A549 treated with dexamethasone at 1 μM for 4 hours (cell line): ENCODE data around the gene GPR148. TPM values are rescaled to one million over a fixed set of nuclear protein-coding genes. Genes with fewer than 3 reads are reported as not detected.

Experiments used
- total RNA-seq: library from RNA; stranded (reverse); fragments of 200-300 nt; extraction: Qiagen RNA extraction; gene quantifications from 5 replicates; pipeline ENCODE4 v1.2.3, GENCODE V29; 2022

Gene GPR148, protein sequence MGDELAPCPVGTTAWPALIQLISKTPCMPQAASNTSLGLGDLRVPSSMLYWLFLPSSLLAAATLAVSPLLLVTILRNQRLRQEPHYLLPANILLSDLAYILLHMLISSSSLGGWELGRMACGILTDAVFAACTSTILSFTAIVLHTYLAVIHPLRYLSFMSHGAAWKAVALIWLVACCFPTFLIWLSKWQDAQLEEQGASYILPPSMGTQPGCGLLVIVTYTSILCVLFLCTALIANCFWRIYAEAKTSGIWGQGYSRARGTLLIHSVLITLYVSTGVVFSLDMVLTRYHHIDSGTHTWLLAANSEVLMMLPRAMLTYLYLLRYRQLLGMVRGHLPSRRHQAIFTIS
- not detected in 5 replicates for total RNA-seq

DNA sequence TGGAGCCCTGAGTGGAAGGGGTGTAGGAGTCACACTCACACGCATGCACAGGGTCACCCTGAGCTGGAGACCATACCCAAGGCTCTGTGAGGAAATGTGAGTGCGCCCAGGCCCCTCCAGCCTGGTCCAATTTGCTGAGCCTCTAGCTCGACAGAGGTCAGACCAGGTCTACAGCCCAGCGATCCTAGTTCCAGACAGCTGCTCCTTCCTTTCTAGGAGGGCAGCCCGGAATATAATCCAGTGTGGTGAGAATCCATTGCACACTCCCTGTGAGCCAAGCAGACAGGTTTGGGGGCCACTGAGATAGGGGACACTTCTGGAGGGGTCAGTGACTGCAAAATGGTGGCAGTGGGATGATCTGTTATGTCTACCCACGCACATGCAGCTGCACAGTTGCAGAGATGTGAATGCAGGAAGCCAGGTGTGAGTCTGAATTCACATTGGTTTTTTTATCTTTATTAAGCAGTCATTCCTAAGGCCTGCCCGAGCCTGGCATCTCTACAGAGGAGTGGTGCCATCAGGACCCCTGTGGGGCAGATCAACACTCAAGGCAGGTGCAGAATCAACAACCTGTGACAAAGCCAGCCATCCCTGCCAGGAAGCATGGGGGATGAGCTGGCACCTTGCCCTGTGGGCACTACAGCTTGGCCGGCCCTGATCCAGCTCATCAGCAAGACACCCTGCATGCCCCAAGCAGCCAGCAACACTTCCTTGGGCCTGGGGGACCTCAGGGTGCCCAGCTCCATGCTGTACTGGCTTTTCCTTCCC lies at the start of gene GPR148:
GPR148 (plus strand) TSS at position 522 of the 768 bp plus-strand sequence; CDS start at position 604, 82 bp downstream.

DNA sequence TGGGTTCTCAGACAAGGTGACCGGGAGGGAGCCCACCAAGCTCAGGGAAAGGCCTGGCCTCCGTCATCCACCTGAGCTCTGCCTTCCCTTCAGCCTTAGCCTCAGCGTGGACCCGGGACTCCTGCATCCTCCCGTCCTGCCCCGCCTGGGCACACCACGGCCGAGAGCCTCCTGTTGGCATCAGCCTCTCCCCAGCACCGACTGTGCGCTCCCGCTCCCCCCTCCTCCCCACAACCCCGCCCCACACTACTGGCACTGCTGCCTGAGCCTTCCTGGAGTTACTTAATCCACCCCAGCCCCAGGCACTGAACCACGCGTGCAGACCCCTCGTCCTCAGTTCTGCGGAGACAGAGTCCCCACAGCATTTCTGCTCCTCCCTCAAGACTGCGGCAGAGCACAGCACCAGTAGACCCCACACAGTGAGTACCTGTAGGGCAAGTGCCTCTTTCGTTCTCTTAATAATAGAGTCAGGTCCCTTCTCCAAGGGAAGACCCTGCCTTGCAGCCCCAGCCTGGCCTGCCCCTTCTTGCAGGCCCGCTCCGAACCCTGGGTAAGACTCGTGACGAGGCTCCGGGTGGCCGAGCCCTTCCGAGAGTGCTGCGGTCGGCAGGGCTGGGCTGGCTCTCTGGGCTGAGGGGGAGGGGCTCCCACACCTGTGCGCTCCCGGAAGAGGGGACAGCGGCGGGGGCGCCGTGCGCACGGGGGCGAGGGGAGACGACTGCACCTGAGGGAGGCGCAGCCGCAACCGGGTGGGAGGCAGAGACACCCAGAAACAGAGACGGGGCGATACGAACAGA lies 26.6 kb downstream of the GPR148 start, which contains the start of gene AMER3:
AMER3 (plus strand) TSS at position 285 of the 797 bp plus-strand sequence. CDS start 6,533 bp downstream, outside the sequence.

Other genes with a start within 250 kb of the GPR148 start
- 0.01 TPM in 1 of 5 replicates, not detected in the others for gene POTEI, start 219.7 kb upstream of the GPR148 start, total RNA-seq
- 0.13 TPM in 1 of 5 replicates, not detected in the others for gene CFC1B, start 207.8 kb upstream of the GPR148 start, total RNA-seq
- 0.07 to 0.08 TPM in 2 of 5 replicates, not detected in the others for gene CFC1, start 129.5 kb upstream of the GPR148 start, total RNA-seq
- gene POTEJ, start 117.6 kb upstream of the GPR148 start, total RNA-seq, result not detected in 5 replicates
- not detected in 5 replicates for gene AMER3, start 26.5 kb downstream of the GPR148 start, total RNA-seq
- gene ARHGEF4, start 107.8 kb downstream of the GPR148 start, total RNA-seq, result 7.8 to 15.5 TPM (median 11.2 TPM) in 5 replicates